ENCODE results near the gene MARCOL.
"Not testable (repeated sequence)": the region's sequence is repeated elsewhere in the genome, so short reads cannot be mapped to it uniquely, and the experiment has no call there.

Gene MARCOL

DNA sequence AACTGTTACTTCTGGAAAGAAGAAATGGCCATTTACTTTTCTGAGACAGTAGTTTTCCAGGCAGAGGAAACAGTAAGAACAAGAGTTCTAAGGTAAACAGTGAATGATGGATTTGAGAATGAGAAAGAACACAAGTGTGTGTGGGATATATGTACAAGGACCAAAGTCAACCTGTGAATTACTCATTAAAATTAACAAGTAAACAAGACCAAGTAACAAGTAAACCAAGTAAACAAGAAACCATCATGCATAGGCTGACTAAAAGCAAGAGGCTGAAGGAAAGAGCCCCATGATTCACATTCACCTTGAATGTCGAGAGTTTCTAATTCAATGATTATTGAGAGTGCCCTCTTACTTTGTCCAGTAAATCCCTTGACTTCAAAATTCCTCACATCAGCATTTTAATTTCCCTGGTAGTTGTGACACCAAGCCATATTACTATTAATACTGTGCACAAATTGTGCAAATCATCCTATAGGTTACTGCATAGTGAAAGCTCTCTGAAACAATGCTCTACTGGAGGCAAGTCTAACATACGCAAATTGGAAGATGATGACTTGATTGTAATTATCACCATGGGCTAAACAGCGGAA is 9.8 kb upstream of the MARCOL start:
- Histone ChIP-seq H3K36me3 (replicated peaks) (no peaks in the 10 kb centered on the region), H3K4me3 (no peak overlapping the region), H3K9me3 (no peaks in the 10 kb centered on the region), H3K4me1 (no peaks in the 10 kb centered on the region), H3K27me3 (ENCODE audit: low read depth) (no peaks in the 10 kb centered on the region)
- in situ Hi-C loops (cut with MboI; ENCODE audit: low sequenced_read_pairs), result no loop called here
- DNase-seq (ENCODE audit: low spot score in 2 of 2), result no peak

- H3K36me3 ChIP-seq (replicated peaks), result no peaks in the 10 kb centered on the region
- no peaks in the 10 kb centered on the region for H3K27me3 ChIP-seq (ENCODE audit: low read depth)
- DNase-seq (ENCODE audit: low spot score in 2 of 2), result no peak
- in situ Hi-C loops (cut with MboI; ENCODE audit: low sequenced_read_pairs), result no loop called here
- H3K9me3 ChIP-seq, result no peaks in the 10 kb centered on the region
- no peak overlapping the region for H3K4me3 ChIP-seq
- H3K4me1 ChIP-seq, result no peaks in the 10 kb centered on the region
These were observed 8.5 kb upstream of the MARCOL start for GRCh38 chr5:148229840-148230239.

GRCh38 chr5:148230240-148230639 is 8.1 kb upstream of the MARCOL start:
- in situ Hi-C loops (cut with MboI; ENCODE audit: low sequenced_read_pairs), result no loop called here
- no peak overlapping the region for H3K4me3 ChIP-seq

DNA sequence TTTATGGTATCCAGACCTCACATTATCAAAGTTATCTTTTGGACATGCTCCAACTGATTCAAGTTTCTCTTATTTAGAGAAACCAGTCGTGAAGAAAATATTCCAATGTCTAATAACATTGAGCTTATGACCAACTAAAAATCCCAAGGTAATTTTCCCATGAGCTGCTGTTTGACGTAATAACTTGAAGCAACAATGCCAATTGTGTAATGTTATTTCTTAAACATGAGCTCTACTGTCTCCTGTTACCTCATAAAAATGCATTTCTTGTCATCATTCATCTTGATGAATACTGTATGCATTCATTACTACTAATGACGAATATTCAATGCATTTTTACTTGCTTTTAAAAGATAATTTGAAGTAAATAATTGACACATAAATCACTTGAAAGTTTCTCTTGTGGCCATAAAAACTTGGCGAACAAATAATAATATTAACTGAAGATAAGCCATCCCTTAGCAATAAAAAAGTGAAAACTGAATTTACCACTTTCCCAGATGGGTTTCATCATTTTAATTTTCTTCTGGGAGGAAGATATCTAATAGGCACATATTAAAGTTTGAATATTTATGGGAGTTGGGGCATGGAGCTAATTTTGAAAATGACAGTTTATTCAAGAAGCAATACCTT is 424 bp upstream of the MARCOL start:
- Histone ChIP-seq H3K9me3 (no peaks in the 10 kb centered on the region), H3K4me1 (no peaks in the 10 kb centered on the region), H3K4me3 (no peak overlapping the region), H3K27me3 (ENCODE audit: low read depth) (no peaks in the 10 kb centered on the region), H3K36me3 (replicated peaks) (no peaks in the 10 kb centered on the region)
- DNase-seq (ENCODE audit: low spot score in 2 of 2), result no peak
- in situ Hi-C loops (cut with MboI; ENCODE audit: low sequenced_read_pairs), result no loop called here

More at GRCh38 chr5:148230240-148230639, 8.1 kb upstream of the MARCOL start:
- no peak for DNase-seq (ENCODE audit: low spot score in 2 of 2)
- no peaks in the 10 kb centered on the region for H3K27me3 ChIP-seq (ENCODE audit: low read depth)
- no peaks in the 10 kb centered on the region for H3K36me3 ChIP-seq (replicated peaks)
- no peaks in the 10 kb centered on the region for H3K4me1 ChIP-seq
- H3K9me3 ChIP-seq, result no peaks in the 10 kb centered on the region

- Histone ChIP-seq H3K9me3 (no peaks in the 10 kb centered on the region), H3K36me3 (replicated peaks) (no peaks in the 10 kb centered on the region), H3K27me3 (ENCODE audit: low read depth) (no peaks in the 10 kb centered on the region), H3K4me1 (no peaks in the 10 kb centered on the region), H3K4me3 (no peak overlapping the region)
- in situ Hi-C loops (cut with MboI; ENCODE audit: low sequenced_read_pairs), result no loop called here
- DNase-seq (ENCODE audit: low spot score in 2 of 2), result no peak
These were observed 10.6 kb downstream of the MARCOL start for GRCh38 chr5:148248894-148249293.

DNA sequence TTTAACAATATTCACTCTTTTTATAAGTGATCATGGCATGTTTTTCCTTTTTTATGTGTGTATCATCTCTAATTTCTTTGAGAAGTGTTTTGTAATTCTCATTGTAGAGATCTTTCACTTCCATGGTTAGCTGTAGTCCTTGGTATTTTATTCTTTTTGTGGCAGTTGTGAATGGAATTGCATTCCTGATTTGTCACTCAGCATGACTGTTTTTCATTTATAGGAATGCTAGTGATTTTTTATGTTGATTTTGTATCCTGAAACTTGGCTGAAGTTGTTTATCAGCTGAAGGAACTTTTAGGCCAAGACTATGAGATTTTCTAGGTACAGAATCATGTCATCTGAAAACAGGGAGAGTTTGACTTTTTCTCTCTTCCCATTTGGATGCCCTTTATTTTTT is 17.1 kb downstream of the MARCOL start:
- Histone ChIP-seq H3K4me1 (no peaks in the 10 kb centered on the region), H3K9me3 (no peaks in the 10 kb centered on the region), H3K27me3 (ENCODE audit: low read depth) (no peaks in the 10 kb centered on the region), H3K36me3 (replicated peaks) (no peaks in the 10 kb centered on the region), H3K4me3 (no peak overlapping the region)
- in situ Hi-C loops (cut with MboI; ENCODE audit: low sequenced_read_pairs), result no loop called here
- DNase-seq (ENCODE audit: low spot score in 2 of 2), result no peak

- no peaks in the 10 kb centered on the region for H3K36me3 ChIP-seq (replicated peaks)
- in situ Hi-C loops (cut with MboI; ENCODE audit: low sequenced_read_pairs), result no loop called here
- H3K4me1 ChIP-seq, result no peaks in the 10 kb centered on the region
- H3K9me3 ChIP-seq, result no peaks in the 10 kb centered on the region
- no peaks in the 10 kb centered on the region for H3K27me3 ChIP-seq (ENCODE audit: low read depth)
- no peak overlapping the region for H3K4me3 ChIP-seq
- no peak for DNase-seq (ENCODE audit: low spot score in 2 of 2)
These were observed 21.0 kb downstream of the MARCOL start for GRCh38 chr5:148259288-148259687.

- DNase-seq (ENCODE audit: low spot score in 2 of 2), result no peak
- in situ Hi-C loops (cut with MboI; ENCODE audit: low sequenced_read_pairs), result no loop called here
These were observed 22.9 kb downstream of the MARCOL start for GRCh38 chr5:148261221-148261620.

GRCh38 chr5:148267962-148268361 is 29.6 kb downstream of the MARCOL start:
- H3K36me3 ChIP-seq (replicated peaks), result no peaks in the 10 kb centered on the region
- H3K4me3 ChIP-seq, result no peak overlapping the region
- no peaks in the 10 kb centered on the region for H3K4me1 ChIP-seq
- H3K9me3 ChIP-seq, result no peaks in the 10 kb centered on the region
- DNase-seq (ENCODE audit: low spot score in 2 of 2), result no peak
- in situ Hi-C loops (cut with MboI; ENCODE audit: low sequenced_read_pairs), result no loop called here
- no peaks in the 10 kb centered on the region for H3K27me3 ChIP-seq (ENCODE audit: low read depth)

More at GRCh38 chr5:148261221-148261620, 22.9 kb downstream of the MARCOL start:
- H3K27me3 ChIP-seq (ENCODE audit: low read depth), result no peaks in the 10 kb centered on the region
- no peaks in the 10 kb centered on the region for H3K36me3 ChIP-seq (replicated peaks)
- H3K9me3 ChIP-seq, result no peaks in the 10 kb centered on the region
- H3K4me3 ChIP-seq, result no peak overlapping the region
- H3K4me1 ChIP-seq, result no peaks in the 10 kb centered on the region

DNA sequence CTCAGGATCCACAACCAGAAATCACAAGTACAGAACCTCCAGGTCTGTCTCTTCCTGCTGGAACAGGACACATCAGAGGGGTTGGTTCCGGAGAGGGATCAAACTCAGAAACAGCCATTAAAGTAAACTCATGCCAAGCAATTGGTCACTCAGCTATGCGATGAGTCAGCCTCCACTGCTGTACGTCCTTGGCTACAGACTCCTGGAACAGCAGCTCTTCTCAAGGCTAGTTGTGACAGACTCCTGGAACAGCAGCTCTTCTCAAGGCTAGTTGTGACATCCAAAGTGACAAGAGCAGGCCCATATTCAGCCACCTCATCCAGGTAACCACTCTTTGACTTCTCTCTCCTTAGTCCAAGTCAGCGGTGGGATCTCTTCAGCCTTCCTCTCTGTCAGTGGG is 30.2 kb downstream of the MARCOL start, which contains the start of gene SPINK13:
SPINK13 (plus strand) TSS at position 229 of the 400 bp plus-strand sequence. CDS start 1,279 bp downstream, outside the sequence.
- in situ Hi-C loops (cut with MboI; ENCODE audit: low sequenced_read_pairs), result no loop called here
- DNase-seq (ENCODE audit: low spot score in 2 of 2), result no peak

GRCh38 chr5:148275129-148275528 is 36.8 kb downstream of the MARCOL start:
- in situ Hi-C loops (cut with MboI; ENCODE audit: low sequenced_read_pairs); H3K36me3 ChIP-seq (replicated peaks); H3K4me1 ChIP-seq; H3K27me3 ChIP-seq (ENCODE audit: low read depth); H3K4me3 ChIP-seq; DNase-seq (ENCODE audit: low spot score in 2 of 2); H3K9me3 ChIP-seq: not testable (repeated sequence)

More for the DNA sequence above, 30.2 kb downstream of the MARCOL start, which contains the start of gene SPINK13:
- Histone ChIP-seq H3K9me3 (no peaks in the 10 kb centered on the region), H3K4me3 (no peak within 1 kb of the TSS), H3K27me3 (ENCODE audit: low read depth) (no peaks in the 10 kb centered on the region), H3K4me1 (no peaks in the 10 kb centered on the region), H3K36me3 (replicated peaks) (no peaks in the 10 kb centered on the region)

DNA sequence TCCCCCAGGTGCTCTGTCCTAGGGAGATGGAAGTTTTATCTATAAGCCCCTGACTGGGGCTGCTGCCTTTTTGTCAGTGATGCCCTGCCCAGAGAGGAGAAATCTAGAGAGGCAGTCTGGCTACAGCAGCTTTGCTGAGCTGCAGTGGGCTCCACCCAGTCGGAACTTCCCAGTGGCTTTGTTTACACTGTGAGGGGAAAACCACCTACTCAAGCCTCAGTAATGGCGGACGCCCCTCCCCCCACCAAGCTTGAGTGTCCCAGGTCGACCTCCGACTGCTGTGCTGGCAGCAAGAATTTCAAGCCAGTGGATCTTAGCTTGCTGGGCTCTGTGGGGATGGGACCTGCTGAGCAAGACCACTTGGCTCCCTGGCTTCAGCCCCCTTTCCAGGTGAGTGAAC is 42.6 kb downstream of the MARCOL start:
- H3K36me3 ChIP-seq (replicated peaks); H3K4me1 ChIP-seq; DNase-seq (ENCODE audit: low spot score in 2 of 2); in situ Hi-C loops (cut with MboI; ENCODE audit: low sequenced_read_pairs); H3K4me3 ChIP-seq; H3K9me3 ChIP-seq; H3K27me3 ChIP-seq (ENCODE audit: low read depth): not testable (repeated sequence)

DNA sequence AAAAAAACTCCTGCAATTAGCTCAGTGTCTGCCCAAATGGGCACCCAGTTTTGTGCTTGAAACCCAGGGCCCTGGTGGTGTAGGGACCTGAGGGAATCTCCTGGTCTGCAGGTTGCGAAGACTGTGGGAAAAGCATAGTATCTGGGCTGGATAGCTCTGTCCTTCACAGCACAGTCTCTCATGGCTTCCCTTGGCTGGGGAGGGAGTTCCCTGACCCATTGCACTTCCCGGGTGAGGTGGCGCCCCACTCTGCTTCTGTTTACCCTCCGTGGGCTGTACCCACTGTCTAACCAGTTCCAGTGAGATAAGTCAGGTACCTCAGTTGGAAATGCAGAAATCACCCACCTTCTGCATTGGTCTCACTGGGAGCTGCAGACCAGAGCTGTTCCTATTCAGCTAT is 43.0 kb downstream of the MARCOL start:
- H3K4me1 ChIP-seq; DNase-seq (ENCODE audit: low spot score in 2 of 2); in situ Hi-C loops (cut with MboI; ENCODE audit: low sequenced_read_pairs); H3K27me3 ChIP-seq (ENCODE audit: low read depth); H3K36me3 ChIP-seq (replicated peaks); H3K9me3 ChIP-seq; H3K4me3 ChIP-seq: not testable (repeated sequence)

DNA sequence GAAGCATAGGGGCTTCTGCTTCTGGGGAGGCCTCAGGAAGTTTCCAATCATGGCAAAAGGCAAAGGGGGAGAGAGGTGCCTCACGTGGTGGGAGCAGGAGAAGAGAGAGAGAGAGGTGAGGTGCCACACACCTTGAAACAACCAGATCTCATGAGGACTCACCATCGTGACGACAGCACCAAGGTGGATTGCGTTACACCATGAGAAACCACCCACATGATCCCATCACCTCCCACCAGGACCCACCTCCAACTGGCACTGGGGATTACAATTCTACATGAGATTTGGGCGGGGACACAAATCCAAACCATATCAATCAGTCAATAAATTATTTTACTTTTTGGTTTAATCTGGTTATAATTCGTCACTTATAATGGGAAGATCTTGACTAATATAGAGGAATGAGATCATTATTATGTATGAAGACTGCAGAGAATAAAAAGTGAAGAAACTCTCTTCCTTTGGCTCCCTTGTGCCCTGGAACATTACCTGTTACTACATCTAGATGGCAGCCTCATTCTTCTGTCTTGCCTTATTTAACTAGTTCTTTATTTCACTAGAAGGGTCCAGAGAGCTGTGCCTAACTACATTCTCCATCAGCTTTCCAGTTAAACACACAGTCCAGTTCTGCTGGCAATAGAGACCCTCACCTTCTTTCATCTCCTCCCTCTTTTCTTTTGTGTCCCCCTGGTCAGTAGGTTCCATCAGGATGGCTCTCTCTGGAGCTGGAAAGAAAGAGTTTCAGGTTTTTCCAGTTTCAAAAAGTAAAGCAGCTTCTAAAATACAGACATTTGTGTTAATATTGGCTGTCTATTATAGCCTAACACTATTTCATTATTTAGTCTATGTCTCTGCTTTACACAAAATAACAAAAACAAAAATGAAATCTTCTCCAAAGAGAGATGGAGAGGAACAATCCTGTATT is 52.2 kb downstream of the MARCOL start:
- no peak overlapping the region for H3K4me3 ChIP-seq
- no peak for DNase-seq (ENCODE audit: low spot score in 2 of 2)
- in situ Hi-C loops (cut with MboI; ENCODE audit: low sequenced_read_pairs), result no loop called here

More for the DNA sequence above, 52.2 kb downstream of the MARCOL start:
- Histone ChIP-seq H3K36me3 (replicated peaks) (no peaks in the 10 kb centered on the region), H3K4me1 (no peaks in the 10 kb centered on the region), H3K27me3 (ENCODE audit: low read depth) (no peaks in the 10 kb centered on the region), H3K9me3 (no peaks in the 10 kb centered on the region)
